ENCODE results near the gene PSMG1. TPM values are rescaled to one million over a fixed set of nuclear protein-coding genes. Genes with fewer than 3 reads are reported as not detected.
A peak's percentile ranks its signal among the peaks of the same experiment; 100 is the strongest.

PSMG1 gene
- total RNA-seq, 1 donor from 2014 or later: 25.4 TPM

GRCh38 chr21:39186676-39187075 lies 3.4 kb upstream of the PSMG1 start:
- Histone ChIP-seq H3K4me1 (peaks cover 0 to 10% of the 10 kb centered on the region in 2 donors), H3K36me3 (no peaks in the 10 kb centered on the region), H3K4me3 (no peak overlapping the region), H3K9me3 (no peaks in the 10 kb centered on the region), H3K27ac (no peak overlapping the region), H3K27me3 (no peaks in the 10 kb centered on the region)
- TF ChIP-seq CTCF (IDR thresholded peaks at IDR 0.05): no peak
- no peak for DNase-seq (ENCODE audit: low spot score in 2 of 2)
- intact Hi-C loops (cut with DNase I): loop anchor here (10.0 kb wide), 1 partner anchor 198 kb away; a partner anchor contains a TSS

- DNase-seq (ENCODE audit: low spot score in 2 of 2): no peak
- H3K27me3 ChIP-seq: no peaks in the 10 kb centered on the region
- no peaks in the 10 kb centered on the region for H3K9me3 ChIP-seq
- no peaks in the 10 kb centered on the region for H3K36me3 ChIP-seq
- intact Hi-C loops (cut with DNase I): loop anchor here (10.0 kb wide), 1 partner anchor 200 kb away; a partner anchor contains a TSS
- TF ChIP-seq CTCF (IDR thresholded peaks at IDR 0.05): no peak
- peak overlapping the region in 1 of 2 donors; percentile 77 for H3K4me3 ChIP-seq
- peaks cover 0 to 14% of the 10 kb centered on the region in 2 donors for H3K4me1 ChIP-seq
- no peak overlapping the region for H3K27ac ChIP-seq
These were observed 1.9 kb upstream of the PSMG1 start for GRCh38 chr21:39185157-39185556.

- Histone ChIP-seq H3K27ac (peak overlapping the region; percentile 88 to 95), H3K4me1 (peaks cover 0 to 11% of the 10 kb centered on the region in 2 donors), H3K9me3 (no peaks in the 10 kb centered on the region), H3K27me3 (no peaks in the 10 kb centered on the region), H3K36me3 (no peaks in the 10 kb centered on the region), H3K4me3 (peak overlapping the region; percentile 77 to 91)
- intact Hi-C loops (cut with DNase I): loop anchor here (10.0 kb wide), 1 partner anchor 200 kb away; a partner anchor contains a TSS
- no peak for TF ChIP-seq CTCF (IDR thresholded peaks at IDR 0.05)
- no peak for DNase-seq (ENCODE audit: low spot score in 2 of 2)
These were observed 1.1 kb upstream of the PSMG1 start for GRCh38 chr21:39184050-39184980.

- Histone ChIP-seq H3K9me3 (no peaks in the 10 kb centered on the region), H3K27me3 (no peaks in the 10 kb centered on the region), H3K4me3 (peak overlapping the region; percentile 77 to 91), H3K36me3 (peaks cover 0 to 4% of the 10 kb centered on the region in 2 donors), H3K27ac (peak overlapping the region; percentile 88 to 95), H3K4me1 (peaks cover 0 to 11% of the 10 kb centered on the region in 2 donors)
- no peak for TF ChIP-seq CTCF (IDR thresholded peaks at IDR 0.05)
- DNase-seq (ENCODE audit: low spot score in 2 of 2): peak in 1 of 2 donors; percentile 68
- intact Hi-C loops (cut with DNase I): loop anchor here (10.0 kb wide), 1 partner anchor 202 kb away; a partner anchor contains a TSS
These were observed 573 bp downstream of the PSMG1 start for GRCh38 chr21:39182484-39183271.

GRCh38 chr21:39182016-39182415 lies 1.2 kb downstream of the PSMG1 start:
- Histone ChIP-seq H3K27me3 (no peaks in the 10 kb centered on the region), H3K4me3 (peak overlapping the region; percentile 77 to 91), H3K4me1 (peaks cover 0 to 11% of the 10 kb centered on the region in 2 donors), H3K9me3 (no peaks in the 10 kb centered on the region), H3K36me3 (peaks cover 0 to 4% of the 10 kb centered on the region in 2 donors), H3K27ac (peak overlapping the region; percentile 88 to 95)
- TF ChIP-seq CTCF (IDR thresholded peaks at IDR 0.05): no peak
- intact Hi-C loops (cut with DNase I): loop anchor here (10.0 kb wide), 1 partner anchor 203 kb away; a partner anchor contains a TSS
- DNase-seq (ENCODE audit: low spot score in 2 of 2): no peak
